Stimulated activated CD4-positive, alpha-beta T cell treated with anti-CD3 and anti-CD28 coated beads, TNF-alpha, amount 100 ng/mL, for 24 hours (primary cell): ENCODE measurements around the gene RERE.

ENCODE experiments used
- DNase-seq, 3 experiments: peaks; one replicate each; pipeline ENCODE4 v3.0.0-alpha.2; 2020; ENCODE audit warnings: low read depth in 3 of 3

RERE gene

DNA sequence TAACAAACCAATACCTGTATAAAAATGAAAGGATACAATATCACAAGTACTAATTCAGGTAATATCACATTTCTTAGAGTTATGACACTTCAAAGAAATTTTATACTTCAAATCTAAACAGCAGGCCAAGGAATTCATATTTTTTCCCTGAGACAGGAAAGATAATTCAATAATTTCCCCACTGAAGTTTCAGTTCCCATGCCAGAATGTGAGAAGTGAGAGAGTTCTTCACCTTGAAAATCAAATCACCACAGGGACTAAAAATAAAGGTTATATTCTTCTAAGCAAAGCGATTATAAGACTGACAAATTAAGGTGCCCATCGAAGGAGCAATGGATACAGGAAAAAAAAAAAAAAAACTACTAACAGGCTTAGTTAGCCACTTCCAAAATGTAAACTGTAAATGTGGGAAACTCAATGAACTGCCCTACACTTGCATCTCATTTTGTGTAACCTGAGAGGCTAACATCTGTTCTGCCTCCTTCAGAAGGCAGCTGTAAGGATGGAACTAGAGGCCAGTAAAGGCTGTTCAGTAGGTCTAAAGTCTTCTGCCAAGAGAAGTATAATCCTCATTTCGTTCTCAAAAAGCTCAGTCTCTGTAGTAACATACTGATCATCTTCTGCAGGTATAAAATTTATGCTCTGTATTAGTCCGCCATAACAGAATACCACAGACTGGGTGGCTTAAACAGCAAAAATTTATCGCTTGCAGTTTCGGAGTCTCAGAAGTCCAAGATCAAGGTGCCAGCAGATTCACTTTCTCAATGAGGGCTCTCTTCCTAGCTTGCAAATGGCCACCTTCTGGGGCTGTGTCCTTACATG, 127.8 kb downstream of the RERE start:
- DNase-seq, result no peak

DNA sequence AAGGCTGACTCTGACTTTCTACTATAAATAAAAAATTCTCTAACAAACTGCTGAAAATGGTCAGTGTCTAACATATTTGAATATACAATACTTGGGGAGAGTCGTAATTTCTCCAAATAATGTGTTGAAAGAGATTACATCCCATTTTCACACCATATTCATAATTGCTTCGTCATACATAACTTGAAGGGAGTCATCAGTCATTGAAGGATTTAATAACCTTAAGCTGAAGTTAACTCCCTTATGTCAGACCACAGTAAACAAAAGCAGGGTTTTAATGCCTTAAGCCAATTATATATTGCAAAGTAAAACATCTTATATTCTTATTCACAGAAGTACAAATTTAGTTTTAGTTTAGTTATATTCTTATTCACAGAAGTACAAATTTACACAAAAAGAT, 129.9 kb downstream of the RERE start:
- DNase-seq, result no peak

DNA sequence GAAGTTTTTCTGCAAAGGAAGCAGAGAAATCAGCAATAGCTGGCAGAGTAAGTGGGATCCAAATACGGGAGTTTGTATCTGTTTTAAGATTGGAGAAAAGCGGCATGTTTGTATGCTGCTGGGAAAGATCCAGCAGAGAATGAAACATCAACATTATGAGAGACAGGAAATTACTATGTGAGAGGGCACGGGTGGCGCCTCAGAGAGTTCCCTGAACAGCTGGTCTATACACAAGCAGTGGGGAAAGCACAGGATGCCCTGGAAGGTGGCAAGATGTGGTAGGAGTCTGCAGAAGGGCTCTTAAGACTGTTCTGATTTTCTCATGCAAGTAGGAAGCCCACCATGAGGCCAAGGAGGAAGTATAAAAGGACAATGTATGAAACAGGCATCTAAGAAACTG, 130.4 kb downstream of the RERE start:
- DNase-seq, result no peak

DNA sequence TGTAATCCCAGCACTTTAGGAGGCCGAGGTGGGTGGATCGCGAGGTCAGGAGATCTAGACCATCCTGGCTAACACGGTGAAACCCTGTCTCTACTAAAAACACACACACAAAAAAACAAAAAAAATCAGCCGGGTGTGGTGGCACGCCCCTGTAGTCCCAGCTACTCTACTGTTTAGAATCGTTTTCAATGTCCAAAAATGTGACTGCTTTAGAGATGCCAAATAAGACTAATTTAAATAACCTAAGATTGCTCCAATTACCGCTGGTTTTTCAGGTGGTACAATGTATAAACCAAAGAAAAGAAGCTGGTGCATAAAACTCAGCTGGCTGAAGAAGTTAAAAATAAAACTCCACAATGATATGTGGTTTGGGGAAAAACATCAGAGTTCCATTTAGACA, 132.0 kb downstream of the RERE start:
- no peak for DNase-seq

DNA sequence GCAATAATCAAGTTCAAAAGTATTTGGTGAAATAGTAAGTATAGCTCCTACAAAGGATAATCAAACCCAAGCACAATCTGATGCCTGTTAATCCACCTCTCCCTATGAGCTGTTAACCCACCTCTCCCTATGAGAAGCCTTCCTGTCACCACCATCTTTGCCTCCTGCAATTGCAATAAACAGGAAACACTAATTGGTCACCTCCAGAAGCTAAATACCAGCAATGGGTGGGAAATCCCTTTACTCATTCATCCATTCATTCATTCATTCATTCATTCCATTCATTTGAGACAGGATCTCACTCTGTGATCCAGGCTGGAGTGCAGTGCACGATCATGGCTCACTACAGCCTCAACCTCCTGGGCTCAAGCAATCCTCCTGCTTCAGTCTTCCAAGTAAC, 132.8 kb downstream of the RERE start:
- no peak for DNase-seq

DNA sequence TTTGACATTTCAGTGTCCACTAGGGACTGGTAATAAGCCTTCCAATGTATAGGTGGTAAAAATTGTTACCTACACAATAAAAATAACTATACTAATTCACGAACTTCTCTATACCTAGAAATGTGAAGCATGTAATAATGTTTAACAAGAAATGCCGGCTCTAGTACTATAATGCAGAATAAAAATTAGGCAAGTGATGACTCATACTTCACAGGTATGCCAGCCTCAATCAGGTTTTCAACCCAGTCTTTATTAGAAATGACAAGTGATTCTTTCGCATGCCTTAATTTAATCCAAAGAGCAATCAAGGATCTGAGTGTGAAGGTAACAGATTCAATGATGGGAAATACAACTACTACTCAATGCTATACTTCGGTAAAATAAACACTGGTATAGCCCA, 134.9 kb downstream of the RERE start:
- no peak for DNase-seq

DNA sequence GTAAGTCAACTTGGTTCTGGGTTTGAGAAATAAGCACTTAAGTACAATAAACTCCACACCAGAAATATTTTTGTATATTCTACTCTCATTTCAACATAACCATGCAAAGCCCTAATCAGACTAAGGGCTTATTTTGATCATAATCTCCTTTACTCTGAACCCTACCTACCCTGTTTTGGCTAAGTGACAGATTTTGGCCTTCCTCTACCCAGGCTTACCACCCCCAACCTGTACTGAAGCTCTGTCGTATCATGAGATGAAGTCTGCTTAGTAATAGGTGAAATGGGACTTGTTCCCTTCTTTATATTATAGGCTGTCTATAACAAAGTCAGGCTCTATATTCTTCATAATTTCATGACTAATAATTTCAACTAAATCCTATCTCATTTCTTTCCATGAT, 135.5 kb downstream of the RERE start:
- DNase-seq, result no peak

DNA sequence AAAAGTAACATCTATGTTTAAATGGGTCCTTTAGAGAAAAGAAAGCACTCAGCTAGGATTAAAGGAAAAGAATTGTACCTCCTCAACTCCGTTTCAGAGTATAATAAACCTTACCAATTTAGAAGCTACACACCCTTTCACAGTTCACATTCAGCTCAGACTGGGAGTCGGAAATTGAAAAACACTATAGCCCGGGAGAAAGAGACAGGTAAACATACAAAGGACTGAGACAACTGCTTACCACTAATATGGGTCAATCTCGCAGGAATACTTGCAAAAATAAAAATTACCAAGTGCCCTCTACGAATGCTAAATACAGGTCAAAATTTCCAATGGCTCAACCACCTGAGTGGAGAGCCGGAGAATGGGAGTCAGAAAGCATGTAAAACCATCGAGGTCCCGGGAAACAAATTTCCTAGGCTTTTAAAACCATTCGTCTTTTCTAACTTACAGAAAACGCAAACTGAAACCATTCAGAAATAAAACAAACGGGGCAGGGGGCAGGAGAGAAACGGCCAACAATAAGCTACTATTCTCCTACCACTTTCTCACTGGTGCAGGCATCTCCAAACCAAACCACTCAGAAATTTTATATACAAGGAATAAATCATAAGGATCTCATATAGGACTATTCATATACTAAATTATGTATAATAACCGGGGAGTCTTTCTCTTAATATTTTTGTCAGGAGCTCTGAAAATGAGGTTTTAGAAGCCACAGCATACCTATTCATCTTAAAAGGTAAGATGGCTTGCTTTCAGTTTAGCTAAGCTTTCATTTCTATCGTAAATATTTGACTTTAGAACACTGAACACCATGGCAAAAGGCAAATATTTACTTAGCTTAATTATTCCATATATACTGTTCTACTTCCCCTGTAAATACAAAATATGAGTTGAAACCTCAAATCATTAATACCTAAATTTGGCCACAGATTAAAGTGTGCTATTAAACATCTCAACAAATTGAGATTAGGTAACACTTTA, 136.5 kb downstream of the RERE start:
- no peak for DNase-seq

DNA sequence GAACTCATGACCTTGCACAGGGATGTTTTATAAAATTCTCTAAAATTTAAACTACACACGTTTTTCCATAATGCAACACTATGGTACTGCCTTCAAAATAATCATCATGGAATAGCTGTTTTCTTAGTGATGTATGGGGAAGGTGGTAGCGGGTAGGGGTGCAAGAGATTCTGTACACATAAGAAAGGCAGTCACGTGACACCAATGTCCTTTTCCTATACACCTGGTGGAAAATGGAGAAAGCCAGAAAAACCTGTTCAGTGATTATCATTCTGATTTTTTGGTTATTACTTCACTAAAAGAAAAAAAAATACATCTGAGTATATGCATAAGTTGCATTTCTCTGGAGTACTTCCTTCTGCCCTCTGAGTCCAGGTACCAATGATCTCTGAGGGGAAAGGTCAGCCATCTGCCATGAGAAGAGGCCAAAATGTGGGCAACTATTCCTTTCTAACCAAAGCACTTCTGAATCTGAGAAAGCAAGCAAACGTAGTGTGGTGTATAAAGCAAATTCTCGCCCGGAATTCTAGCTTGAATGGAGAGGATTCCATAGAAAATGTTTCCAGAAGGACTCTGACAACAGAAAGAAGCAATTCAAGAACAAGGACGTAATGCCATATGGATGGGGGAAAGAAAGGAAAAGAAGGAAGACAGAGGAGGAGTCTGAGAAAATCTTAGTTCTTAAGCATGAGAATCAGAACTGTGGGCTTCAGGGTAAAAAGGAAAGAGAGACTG, 137.3 kb downstream of the RERE start:
- DNase-seq, result no peak

DNA sequence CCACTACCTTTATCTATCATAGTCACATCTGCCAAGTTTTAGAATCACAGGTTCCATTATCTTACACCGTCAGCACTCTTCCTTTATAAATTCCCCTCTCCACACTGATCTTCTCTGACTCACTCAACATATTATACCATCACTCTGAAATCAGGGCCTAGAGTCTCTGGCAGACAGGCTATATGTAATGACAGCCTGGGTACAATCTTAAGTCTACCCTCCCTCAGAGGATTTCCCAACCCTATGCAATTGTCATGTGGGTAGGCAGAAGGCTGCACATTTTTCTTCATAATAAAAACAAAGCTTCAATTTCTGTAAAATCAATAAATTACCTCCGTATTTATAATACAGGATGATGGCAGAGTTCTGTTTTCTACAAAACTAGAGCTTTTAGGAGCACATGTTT, 138.0 kb downstream of the RERE start:
- DNase-seq, result no peak

DNA sequence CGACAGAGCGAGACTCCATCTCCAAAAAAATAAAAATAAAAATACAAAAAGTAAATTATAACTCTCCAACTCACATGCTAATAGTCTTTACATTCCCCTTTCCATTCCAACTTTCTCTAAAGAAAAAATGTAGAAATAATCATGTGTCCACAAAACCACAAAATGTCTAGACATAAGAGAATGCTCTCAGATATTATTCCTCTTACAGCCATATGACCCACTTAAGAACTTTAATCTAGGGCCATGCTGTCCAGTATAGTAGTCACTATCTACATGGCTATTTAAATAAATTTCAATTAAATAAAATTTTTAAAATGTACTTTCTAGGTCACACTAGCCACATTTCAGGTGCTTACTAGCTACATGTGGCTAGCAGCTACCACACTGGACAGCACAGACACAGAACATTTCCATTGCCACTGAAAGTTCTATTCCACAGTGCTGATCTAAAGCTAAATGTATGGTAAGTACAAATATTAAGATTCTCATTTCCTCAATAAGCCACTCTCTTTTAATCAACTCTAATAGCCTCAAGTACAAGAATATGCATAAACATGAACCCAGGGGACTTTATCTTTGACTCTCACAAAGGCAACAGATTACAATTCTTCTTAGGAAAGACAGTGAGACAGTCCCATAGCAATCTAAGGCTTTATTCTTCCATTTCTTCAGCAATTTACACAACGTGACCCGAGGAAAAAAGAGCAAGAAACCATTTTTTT, 138.6 kb downstream of the RERE start:
- no peak for DNase-seq

DNA sequence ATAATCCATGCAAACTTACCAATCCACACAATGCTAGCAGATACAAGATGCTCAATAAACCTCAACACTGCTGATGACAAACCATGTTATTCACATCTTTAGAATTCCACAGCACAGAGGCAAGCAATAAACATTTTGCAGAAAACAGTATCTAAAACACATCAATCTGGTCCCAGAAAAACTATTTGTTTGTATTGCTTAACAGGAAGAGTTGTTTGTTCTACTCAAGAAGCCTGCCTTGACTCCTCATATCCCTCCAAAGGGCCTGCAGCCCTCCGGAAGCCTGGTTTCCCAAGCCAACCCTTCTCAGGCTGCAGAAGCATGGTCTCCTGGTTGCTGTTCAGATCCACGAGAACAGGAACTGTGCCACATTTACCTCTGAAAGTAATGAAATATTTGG, 139.7 kb downstream of the RERE start:
- DNase-seq, result no peak

DNA sequence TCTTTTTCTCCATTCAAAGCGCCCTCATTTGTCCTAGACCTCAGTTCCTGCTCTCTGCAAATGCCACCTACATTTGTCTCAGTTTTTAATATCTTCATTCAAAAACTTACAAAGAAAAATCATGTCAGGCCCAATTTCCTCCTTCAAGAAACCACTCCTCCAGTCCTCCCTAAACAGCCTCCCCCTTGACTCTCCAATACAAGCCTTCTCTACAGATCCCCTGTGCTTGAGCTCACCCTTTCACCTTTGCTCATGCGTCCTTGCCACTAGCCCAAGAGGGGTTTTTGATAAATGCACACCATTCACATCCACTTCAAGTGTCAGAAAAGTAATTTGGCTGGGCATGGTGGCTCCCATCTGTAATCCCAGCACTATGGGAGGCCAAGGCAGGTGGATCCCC, 140.6 kb downstream of the RERE start:
- DNase-seq, result no peak

DNA sequence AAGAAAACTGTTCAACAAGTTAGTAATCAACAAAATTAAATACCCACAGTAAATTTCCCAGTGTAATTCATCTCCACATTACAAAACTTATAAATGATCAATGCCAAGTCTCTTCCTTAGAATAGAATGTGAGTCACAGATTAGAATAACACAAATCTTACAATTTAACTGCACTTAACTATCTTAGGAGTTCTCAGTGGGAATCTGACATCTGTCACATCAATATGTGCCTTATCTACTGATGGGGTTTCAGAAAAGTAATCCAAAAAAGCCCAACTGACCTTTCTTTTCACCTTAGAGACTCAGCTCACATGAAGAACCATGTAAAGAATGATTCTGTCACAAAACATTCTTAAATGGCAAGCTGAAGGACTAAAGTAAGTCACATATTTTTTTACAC, 141.4 kb downstream of the RERE start:
- DNase-seq, result no peak

DNA sequence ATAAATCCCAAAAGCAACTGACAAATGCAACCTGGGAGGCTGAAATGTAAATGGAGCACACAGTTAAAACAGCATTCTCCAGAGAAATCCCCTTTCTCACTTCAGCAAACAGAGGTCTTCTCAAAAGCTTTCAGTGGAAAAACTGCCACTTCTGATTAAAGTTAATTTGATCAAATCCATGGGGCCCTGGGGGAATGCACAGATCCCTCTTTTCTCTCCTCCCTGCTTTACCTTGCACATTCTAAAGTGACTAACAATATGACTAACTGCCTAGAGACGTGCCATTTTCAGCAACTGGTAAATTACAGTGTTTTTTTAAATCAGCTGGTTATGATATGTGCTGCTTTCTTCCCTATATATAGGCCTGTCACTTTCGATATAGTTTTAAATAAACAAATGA, 142.5 kb downstream of the RERE start:
- no peak for DNase-seq

DNA sequence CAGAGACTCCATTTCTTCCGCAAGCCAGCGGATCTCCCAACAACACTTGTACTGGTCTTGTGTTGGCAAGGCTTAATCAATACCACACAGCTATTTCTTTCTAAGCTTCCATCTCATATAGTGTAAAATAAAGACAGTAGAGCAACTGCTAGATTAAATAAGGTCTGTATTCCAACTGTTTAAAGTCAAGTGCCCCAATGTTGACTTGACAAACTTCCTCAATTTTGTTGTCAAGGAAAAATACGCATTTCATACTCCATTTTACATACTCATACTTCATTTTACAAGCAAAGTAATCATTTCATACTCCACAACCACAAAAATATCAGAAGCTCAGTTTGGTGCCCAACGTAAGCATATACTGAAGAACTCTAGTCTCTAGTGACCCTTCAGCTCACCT, 143.0 kb downstream of the RERE start:
- no peak for DNase-seq

DNA sequence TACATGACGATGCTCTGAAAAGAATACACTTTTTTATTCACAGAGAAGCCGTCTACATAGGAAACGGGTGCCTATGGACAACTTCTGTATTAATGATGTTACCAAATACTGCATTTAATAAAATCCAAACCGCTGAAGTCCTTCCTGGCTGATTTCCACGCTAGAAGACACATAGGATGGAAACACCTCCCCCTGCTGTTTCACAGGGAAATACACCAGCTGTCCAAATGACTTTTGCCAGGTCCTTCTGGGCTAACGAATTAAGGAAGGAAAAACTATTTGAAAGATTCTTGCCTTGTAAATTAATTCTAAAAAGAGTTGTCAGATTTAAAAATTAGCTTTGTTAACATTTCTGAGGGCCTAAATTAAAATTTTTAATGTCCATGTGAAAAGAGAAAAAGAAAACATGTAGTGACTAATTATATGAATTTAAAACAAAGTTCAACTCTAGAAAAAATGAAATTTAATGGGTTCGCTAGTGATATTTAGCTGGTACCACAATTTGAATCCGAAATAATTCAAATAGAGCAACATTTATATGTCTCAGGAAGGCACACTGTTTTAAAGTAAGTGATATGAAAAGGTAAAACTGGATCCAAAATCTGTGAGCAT, 146.0 kb downstream of the RERE start:
- DNase-seq, result no peak

DNA sequence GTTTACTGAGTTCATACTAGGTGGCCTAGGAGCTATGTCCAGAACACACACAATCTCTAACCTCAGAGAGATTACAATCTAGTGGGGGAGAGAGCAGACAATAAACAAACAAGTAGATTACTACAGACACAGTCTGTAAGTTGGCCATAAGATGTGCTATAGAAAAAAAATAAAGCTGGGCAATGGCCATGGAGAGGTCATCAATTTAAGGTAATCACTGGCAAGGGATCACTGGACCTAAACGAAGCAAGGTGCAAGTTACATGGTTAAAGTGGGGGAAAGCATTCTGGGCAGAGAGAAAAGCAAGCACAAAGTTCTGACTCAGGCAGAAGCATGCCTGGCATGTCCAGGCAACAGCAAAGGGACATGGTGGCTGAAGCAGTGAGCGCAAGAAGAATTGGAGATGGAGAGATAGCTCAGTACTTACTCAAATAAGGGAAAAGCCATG, 147.0 kb downstream of the RERE start:
- no peak for DNase-seq

DNA sequence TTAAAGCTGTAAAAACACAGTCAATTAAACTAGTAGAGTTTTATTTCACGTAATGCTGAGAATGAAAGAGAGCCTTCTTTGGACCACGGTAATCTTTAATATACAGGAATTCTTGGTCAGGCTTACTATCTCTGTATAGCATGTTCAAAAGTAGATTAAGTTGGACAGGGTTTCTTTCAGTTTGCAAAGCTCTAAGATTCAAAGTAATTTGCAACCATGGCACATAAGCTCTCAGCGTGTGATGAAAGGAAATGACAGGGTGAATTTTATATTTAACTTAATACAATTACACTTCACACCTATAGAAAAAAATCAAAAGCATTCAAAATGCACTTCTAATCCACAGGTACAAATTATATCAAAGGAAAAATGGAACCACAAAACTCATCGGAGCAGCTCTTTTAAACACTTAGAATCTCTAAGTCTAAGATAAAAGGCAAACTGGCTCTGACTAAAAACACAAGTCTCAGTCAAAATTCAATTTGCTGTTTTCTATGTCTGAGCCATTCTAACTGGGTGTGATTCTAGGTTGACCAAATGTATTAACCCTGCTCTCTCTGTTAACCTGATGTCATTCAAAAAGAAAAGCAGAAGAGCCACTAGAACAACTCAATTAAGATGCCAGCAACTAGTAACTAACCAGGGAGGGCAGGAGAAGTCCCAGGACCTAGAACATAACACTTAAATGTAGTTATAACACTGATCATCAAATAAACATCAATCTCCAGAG, 147.7 kb downstream of the RERE start:
- DNase-seq, result no peak

DNA sequence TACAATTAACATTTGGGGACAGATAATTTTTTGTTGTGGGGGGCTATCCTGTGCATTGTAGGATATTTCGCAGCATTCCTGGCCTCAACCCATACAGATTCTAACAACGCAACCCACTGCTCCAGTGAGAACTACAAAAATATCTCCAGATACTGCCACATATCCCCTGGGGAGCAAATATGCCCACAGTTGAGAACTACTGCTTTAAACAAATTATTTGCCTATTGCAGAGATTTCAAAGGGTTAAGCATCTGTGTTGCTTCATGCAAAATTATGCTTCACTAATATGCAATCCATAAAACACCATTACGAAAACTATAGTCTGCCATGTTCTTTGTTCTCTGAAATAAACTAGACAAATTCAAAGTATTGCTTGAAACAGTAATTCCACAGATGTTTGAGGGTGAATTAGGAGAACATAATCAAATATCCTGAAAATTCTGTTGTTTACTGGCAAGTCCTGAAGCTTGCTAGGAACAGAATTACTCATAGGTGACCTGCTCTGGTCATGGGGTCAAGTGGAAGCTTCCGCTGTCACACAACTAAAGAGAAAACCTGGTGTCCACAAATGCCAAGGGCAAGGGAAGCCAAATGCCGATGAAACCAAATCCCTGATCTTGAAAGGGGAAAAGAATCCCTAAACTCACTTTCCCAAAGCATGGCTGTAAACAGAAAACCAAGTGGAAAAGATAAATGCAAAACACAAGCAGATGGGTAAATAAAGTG, 149.4 kb downstream of the RERE start:
- DNase-seq, result no peak
